HG03520 (cell line): Measurements from ENCODE around the gene SP1.
"Not testable (repeated sequence)": the region's sequence is repeated elsewhere in the genome, so short reads cannot be mapped to it uniquely, and the experiment has no call there.

Source experiments
- ATAC-seq: cut with Tn5 transposase; IDR thresholded peaks from one replicate; pipeline ENCODE4 v1.9.1; 2021; ENCODE audit warnings: mild to moderate bottlenecking, moderate library complexity; ENCODE audit not compliant: unreplicated experiment

Gene SP1

GRCh38 chr12:53444593-53445325 is 64.8 kb downstream of the SP1 start:
- ATAC-seq = not testable (repeated sequence)

GRCh38 chr12:53450936-53451335 is 71.0 kb downstream of the SP1 start:
- no peak for ATAC-seq

- peak; percentile 97 for ATAC-seq
Measured at GRCh38 chr12:53451661-53452158, 71.7 kb downstream of the SP1 start, which contains the start of gene PCBP2. TSS of gene PCBP2 (plus strand) at chr12:53452102. CDS start at chr12:53454801, 2,699 bp downstream.

DNA sequence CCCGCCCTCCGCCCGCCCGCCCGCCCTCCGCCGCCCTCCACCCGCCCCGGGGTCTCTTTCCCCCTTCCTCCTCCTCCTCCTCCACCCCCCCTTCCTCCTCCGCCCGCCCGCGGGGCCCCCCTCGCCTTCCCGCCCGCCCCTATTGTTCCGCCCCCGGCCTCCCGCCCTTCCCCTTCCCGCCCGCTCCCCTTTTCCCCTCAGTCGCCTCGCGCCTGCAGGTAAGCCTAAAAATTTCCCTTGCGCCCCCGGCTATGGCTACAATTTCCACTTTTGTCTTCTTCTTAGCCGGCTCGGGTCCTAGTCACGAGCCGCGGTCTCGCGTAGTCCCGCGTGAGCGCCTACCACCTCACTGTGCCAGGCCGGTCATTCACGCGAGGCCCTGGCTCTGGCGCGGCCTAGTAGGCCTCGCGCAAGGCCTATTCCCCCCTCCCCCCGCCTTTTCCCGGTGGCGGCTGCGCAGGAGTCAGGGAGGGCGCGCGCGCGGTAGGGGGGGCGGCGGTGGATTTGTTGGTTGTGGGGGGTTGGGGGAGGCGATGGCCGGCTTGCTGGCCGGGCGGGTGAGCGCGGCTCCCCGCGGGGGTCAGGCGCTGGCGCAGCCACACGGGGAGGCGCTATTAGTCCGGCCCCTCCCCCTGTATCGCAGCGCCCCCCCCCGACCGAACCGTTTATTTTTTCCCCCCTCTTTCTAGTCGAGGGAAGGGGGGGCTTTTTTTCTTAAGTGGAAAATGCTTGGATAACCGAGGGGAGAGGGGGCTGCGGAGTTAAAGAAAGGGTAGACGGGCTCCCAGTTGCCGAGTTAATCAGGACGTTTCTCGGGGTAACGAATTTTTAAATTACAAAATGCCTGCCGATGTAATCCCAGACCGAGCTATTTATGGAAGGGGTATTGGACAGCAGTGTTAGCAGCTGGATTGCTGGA is 72.4 kb downstream of the SP1 start:
- no peak for ATAC-seq

GRCh38 chr12:53453953-53454640 is 74.1 kb downstream of the SP1 start:
- no peak for ATAC-seq

GRCh38 chr12:53454707-53455106 is 74.7 kb downstream of the SP1 start:
- ATAC-seq = no peak

- ATAC-seq = no peak
Measured at GRCh38 chr12:53456654-53457366, 76.8 kb downstream of the SP1 start.

GRCh38 chr12:53459097-53459496 is 79.1 kb downstream of the SP1 start:
- no peak for ATAC-seq

GRCh38 chr12:53461059-53461458 is 81.1 kb downstream of the SP1 start:
- no peak for ATAC-seq

DNA sequence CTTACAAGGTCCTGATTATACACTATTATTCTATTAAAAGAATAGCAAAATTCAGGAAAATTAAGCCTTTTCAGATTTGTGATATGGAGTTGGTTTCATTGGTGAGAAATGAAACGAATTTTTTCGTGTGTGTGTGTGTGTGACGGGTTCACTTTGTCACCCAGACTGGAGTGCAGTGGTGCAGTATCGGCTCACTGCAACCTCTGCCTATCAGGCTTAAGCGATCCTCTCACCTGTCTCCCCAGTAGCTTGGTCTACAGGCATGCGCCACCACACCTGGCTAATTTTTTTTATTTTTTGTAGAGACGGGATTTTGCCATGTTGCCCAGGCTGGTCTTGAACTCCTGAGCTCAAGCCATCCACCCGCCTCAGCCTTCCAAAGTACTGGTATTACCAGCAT is 81.6 kb downstream of the SP1 start:
- no peak for ATAC-seq

DNA sequence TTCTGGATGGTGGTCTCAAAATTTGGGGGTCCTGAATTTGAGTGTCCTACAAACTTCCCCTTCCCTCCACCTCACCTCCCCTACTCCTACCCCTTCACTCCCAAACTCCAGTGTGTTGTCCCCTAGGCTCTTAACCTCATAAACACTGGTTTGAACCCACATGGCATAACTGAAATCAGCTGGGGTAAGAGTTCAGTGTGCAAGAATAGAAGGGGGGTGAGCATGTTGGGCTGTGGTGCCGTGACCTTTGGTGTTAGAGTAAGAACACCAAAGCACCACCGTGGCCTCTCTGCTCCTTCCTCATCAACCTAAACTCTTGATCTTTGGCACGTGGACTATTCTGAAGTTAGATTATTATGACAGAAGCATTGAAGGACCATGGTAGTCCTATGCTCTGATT is 83.0 kb downstream of the SP1 start:
- no peak for ATAC-seq

GRCh38 chr12:53463802-53464560 is 84.0 kb downstream of the SP1 start:
- ATAC-seq = no peak

GRCh38 chr12:53464685-53465418 is 84.9 kb downstream of the SP1 start:
- ATAC-seq = no peak

DNA sequence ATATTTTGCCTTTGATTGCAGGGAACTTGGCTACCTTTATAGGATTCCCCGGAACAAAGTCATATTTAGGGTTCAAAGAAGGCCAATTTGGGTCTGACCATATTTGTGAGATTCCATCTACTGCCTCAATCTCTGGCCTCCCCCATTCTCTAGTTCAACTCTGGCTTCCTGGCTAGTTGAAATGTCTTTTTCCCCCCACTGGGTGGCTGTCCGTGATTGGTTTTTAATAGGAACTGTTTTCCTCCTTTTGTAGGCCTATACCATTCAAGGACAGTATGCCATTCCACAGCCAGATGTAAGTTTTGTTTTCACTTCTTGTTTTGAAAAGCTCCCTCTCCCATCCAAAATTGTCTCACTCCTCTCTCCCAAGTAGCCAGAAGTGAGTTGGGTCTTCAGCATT is 85.7 kb downstream of the SP1 start:
- ATAC-seq = no peak
